ENCODE data around the gene NOL4. TPM values are rescaled to one million over a fixed set of nuclear protein-coding genes. Genes with fewer than 3 reads are reported as not detected.

The NOL4 gene
- total RNA-seq, 1 experiment from 2014 or later, result not detected

DNA sequence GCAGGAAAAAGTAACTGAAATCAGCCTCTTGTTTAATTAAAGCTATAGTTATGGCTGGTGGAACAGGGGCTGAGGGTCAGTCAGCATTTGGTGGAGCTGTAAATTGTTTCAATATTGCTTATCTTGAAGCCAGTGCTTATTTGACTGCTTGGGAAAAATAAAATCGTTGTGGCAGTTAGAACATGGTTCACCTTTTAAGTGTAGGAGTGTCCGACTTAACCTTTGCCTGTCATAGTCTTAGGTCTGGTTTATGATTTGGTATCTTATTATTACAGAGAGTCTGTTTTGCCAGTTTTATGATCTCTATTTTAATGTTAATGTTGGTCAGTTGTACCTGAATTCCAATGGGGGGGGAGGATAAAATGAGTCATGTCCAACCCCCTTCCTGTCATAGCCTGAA lies 27.2 kb upstream of the NOL4 start:
- no peaks in the 10 kb centered on the region for H3K4me1 ChIP-seq (ENCODE audit: control insufficient read depth in 1 of 2, insufficient read depth in 2 of 2, low read length in 2 of 2)
- no peak for TF ChIP-seq YY1 (IDR thresholded peaks at IDR 0.05; ENCODE audit: extremely low read depth, insufficient replicate concordance, low read depth, low read length)
- no peak for TF ChIP-seq POLR2AphosphoS5 (IDR thresholded peaks at IDR 0.05; ENCODE audit: low read depth, low read length)
- TF ChIP-seq ELF1 (IDR thresholded peaks at IDR 0.05; ENCODE audit: borderline replicate concordance, low read depth), result no peak
- no peak for TF ChIP-seq FOSL1 (IDR thresholded peaks at IDR 0.05; ENCODE audit: low read depth)
- TF ChIP-seq, protein P1, sequence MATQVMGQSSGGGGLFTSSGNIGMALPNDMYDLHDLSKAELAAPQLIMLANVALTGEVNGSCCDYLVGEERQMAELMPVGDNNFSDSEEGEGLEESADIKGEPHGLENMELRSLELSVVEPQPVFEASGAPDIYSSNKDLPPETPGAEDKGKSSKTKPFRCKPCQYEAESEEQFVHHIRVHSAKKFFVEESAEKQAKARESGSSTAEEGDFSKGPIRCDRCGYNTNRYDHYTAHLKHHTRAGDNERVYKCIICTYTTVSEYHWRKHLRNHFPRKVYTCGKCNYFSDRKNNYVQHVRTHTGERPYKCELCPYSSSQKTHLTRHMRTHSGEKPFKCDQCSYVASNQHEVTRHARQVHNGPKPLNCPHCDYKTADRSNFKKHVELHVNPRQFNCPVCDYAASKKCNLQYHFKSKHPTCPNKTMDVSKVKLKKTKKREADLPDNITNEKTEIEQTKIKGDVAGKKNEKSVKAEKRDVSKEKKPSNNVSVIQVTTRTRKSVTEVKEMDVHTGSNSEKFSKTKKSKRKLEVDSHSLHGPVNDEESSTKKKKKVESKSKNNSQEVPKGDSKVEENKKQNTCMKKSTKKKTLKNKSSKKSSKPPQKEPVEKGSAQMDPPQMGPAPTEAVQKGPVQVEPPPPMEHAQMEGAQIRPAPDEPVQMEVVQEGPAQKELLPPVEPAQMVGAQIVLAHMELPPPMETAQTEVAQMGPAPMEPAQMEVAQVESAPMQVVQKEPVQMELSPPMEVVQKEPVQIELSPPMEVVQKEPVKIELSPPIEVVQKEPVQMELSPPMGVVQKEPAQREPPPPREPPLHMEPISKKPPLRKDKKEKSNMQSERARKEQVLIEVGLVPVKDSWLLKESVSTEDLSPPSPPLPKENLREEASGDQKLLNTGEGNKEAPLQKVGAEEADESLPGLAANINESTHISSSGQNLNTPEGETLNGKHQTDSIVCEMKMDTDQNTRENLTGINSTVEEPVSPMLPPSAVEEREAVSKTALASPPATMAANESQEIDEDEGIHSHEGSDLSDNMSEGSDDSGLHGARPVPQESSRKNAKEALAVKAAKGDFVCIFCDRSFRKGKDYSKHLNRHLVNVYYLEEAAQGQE (IDR thresholded peaks at IDR 0.05; ENCODE audit: low read depth), result no peak
- no peak for TF ChIP-seq ZNF274 (IDR thresholded peaks at IDR 0.05; ENCODE audit: low read depth, low read length)
- no peak for TF ChIP-seq SIN3A (IDR thresholded peaks at IDR 0.05; ENCODE audit: low read depth)
- no peak for TF ChIP-seq CTCF (IDR thresholded peaks at IDR 0.05 in 2 of 3, conservative IDR thresholded peaks at IDR 0.05 in 1 of 3; ENCODE audit: borderline replicate concordance in 1 of 3, insufficient read depth in 1 of 3, low read depth in 2 of 3, low read length in 2 of 3)
- H4K20me1 ChIP-seq (ENCODE audit: insufficient read depth), result no peaks in the 10 kb centered on the region
- no peak overlapping the region for H3K27ac ChIP-seq (ENCODE audit: low read depth, low read length)
- intact Hi-C loops (cut with micrococcal nuclease), result no loop called here
- H3K9me2 ChIP-seq (ENCODE audit: insufficient read depth), result no peaks in the 10 kb centered on the region
- BruUV-seq (replicated peaks), result no TSS peak
- ChIA-PET CTCF (no interaction called here), POLR2A (no interaction called here), RAD21 (ENCODE audit: low non-redundant PET in 1 of 2, low total read pairs in 2 of 2, uncharacterized antibody in 2 of 2, unreplicated experiment in 2 of 2) (no interaction called here)
- H3K9me3 ChIP-seq (ENCODE audit: control insufficient read depth in 1 of 2, insufficient read depth in 1 of 2, low read depth in 1 of 2, low read length in 2 of 2), result peaks cover 0 to 5% of the 10 kb centered on the region in 2 experiments; a peak in 2 of 4 replicates
- no peaks in the 10 kb centered on the region for H3K79me2 ChIP-seq (ENCODE audit: insufficient read depth, low read length)
- no peak overlapping the region for H2AFZ ChIP-seq (ENCODE audit: low read depth, low read length, poor library complexity, severe bottlenecking)
- DNase-seq (ENCODE audit: low read depth, low spot score), result no peak
- H3K9ac ChIP-seq (ENCODE audit: low read length), result no peak overlapping the region
- ATAC-seq, result no peak
- H3K4me2 ChIP-seq (ENCODE audit: low read length), result no peak overlapping the region
- no peak overlapping the region for H3K4me3 ChIP-seq (replicated peaks in 1 of 2; ENCODE audit: low read depth in 1 of 2, low read length in 2 of 2)
- H3K27me3 ChIP-seq (ENCODE audit: insufficient read depth, low read length), result no peaks in the 10 kb centered on the region
- no peaks in the 10 kb centered on the region for H3K36me3 ChIP-seq (ENCODE audit: control insufficient read depth in 1 of 2, insufficient read depth in 2 of 2, low read length in 2 of 2)
